Measurements from ENCODE around the gene PCDHB14.
A peak's percentile ranks its signal among the peaks of the same experiment; 100 is the strongest.
"Not testable (repeated sequence)": the region's sequence is repeated elsewhere in the genome, so short reads cannot be mapped to it uniquely, and the experiment has no call there.

Gene PCDHB14

GRCh38 chr5:141236516-141237313 is 13.6 kb downstream of the PCDHB14 start:
- Histone ChIP-seq H3K4me3 (ENCODE audit: insufficient read depth, low read depth, low read length, poor library complexity, severe bottlenecking) (no peak overlapping the region), H3K27ac (ENCODE audit: insufficient read depth, low read length, poor library complexity, severe bottlenecking) (no peak overlapping the region), H3K36me3 (ENCODE audit: control insufficient read depth, insufficient read depth, low read length) (no peaks in the 10 kb centered on the region), H3K27me3 (replicated peaks; ENCODE audit: control insufficient read depth, insufficient read depth, low read length, poor library complexity, severe bottlenecking) (no peaks in the 10 kb centered on the region), H3K9me3 (ENCODE audit: control insufficient read depth, low read length) (peaks cover 24% of the 10 kb centered on the region), H3K4me1 (ENCODE audit: control insufficient read depth, insufficient read depth, low read length, poor library complexity, severe bottlenecking) (no peaks in the 10 kb centered on the region)
- DNase-seq: no peak

- Histone ChIP-seq H3K27ac (ENCODE audit: insufficient read depth, low read length, poor library complexity, severe bottlenecking) (no peak overlapping the region), H3K4me1 (ENCODE audit: control insufficient read depth, insufficient read depth, low read length, poor library complexity, severe bottlenecking) (no peaks in the 10 kb centered on the region), H3K9me3 (ENCODE audit: control insufficient read depth, low read length) (peaks cover 30% of the 10 kb centered on the region), H3K4me3 (ENCODE audit: insufficient read depth, low read depth, low read length, poor library complexity, severe bottlenecking) (no peak overlapping the region), H3K27me3 (replicated peaks; ENCODE audit: control insufficient read depth, insufficient read depth, low read length, poor library complexity, severe bottlenecking) (no peaks in the 10 kb centered on the region), H3K36me3 (ENCODE audit: control insufficient read depth, insufficient read depth, low read length) (no peaks in the 10 kb centered on the region)
- no peak for DNase-seq
Observed at GRCh38 chr5:141241496-141241895, 18.4 kb downstream of the PCDHB14 start.

GRCh38 chr5:141245250-141245717 is 22.1 kb downstream of the PCDHB14 start, which contains the start of gene PCDHB15:
TSS of gene PCDHB15 (plus strand) at chr5:141245395. CDS start at chr5:141245579, 184 bp downstream.
- Histone ChIP-seq H3K4me3 (ENCODE audit: insufficient read depth, low read depth, low read length, poor library complexity, severe bottlenecking) (peak within 1 kb of the TSS; percentile 13), H3K27me3 (replicated peaks; ENCODE audit: control insufficient read depth, insufficient read depth, low read length, poor library complexity, severe bottlenecking) (no peaks in the 10 kb centered on the region), H3K4me1 (ENCODE audit: control insufficient read depth, insufficient read depth, low read length, poor library complexity, severe bottlenecking) (no peaks in the 10 kb centered on the region), H3K9me3 (ENCODE audit: control insufficient read depth, low read length) (peaks cover 30% of the 10 kb centered on the region), H3K36me3 (ENCODE audit: control insufficient read depth, insufficient read depth, low read length) (no peaks in the 10 kb centered on the region), H3K27ac (ENCODE audit: insufficient read depth, low read length, poor library complexity, severe bottlenecking) (no peak within 1 kb of the TSS)
- peak in 1 of 3 donors; percentile 12 for DNase-seq

DNA sequence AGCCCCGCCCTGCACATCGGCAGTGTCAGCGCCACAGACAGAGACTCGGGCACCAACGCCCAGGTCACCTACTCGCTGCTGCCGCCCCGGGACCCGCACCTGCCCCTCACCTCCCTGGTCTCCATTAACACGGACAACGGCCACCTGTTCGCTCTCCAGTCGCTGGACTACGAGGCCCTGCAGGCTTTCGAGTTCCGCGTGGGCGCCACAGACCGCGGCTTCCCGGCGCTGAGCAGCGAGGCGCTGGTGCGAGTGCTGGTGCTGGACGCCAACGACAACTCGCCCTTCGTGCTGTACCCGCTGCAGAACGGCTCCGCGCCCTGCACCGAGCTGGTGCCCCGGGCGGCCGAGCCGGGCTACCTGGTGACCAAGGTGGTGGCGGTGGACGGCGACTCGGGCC is 23.8 kb downstream of the PCDHB14 start:
- not testable (repeated sequence) for H3K27ac ChIP-seq (ENCODE audit: insufficient read depth, low read length, poor library complexity, severe bottlenecking); H3K27me3 ChIP-seq (replicated peaks; ENCODE audit: control insufficient read depth, insufficient read depth, low read length, poor library complexity, severe bottlenecking); H3K4me3 ChIP-seq (ENCODE audit: insufficient read depth, low read depth, low read length, poor library complexity, severe bottlenecking); H3K36me3 ChIP-seq (ENCODE audit: control insufficient read depth, insufficient read depth, low read length); DNase-seq; H3K4me1 ChIP-seq (ENCODE audit: control insufficient read depth, insufficient read depth, low read length, poor library complexity, severe bottlenecking)
- peaks cover 37% of the 10 kb centered on the region for H3K9me3 ChIP-seq (ENCODE audit: control insufficient read depth, low read length)

GRCh38 chr5:141247434-141247833 is 24.3 kb downstream of the PCDHB14 start:
- not testable (repeated sequence) for H3K4me3 ChIP-seq (ENCODE audit: insufficient read depth, low read depth, low read length, poor library complexity, severe bottlenecking); DNase-seq; H3K4me1 ChIP-seq (ENCODE audit: control insufficient read depth, insufficient read depth, low read length, poor library complexity, severe bottlenecking); H3K27me3 ChIP-seq (replicated peaks; ENCODE audit: control insufficient read depth, insufficient read depth, low read length, poor library complexity, severe bottlenecking); H3K27ac ChIP-seq (ENCODE audit: insufficient read depth, low read length, poor library complexity, severe bottlenecking); H3K36me3 ChIP-seq (ENCODE audit: control insufficient read depth, insufficient read depth, low read length)
- peaks cover 40% of the 10 kb centered on the region for H3K9me3 ChIP-seq (ENCODE audit: control insufficient read depth, low read length)

DNA sequence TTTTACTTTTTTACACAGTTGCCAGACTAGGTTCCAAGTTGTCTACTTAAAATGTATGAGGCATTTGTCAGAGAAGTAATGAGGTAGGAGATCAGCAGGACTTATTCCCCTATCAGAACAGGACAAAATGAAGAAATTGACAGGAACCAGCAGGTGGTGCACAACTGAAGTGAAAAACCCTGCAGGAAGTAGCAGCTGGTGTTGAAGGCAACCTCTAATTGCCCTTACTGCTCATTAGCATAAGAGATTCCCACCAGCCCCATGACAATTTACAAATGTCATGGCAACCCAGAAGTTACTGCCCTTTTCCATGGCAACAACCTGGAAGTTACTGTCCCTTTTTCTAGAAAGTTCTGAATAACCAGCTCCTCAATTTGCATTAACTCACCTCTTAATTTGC is 27.4 kb downstream of the PCDHB14 start:
- Histone ChIP-seq H3K9me3 (ENCODE audit: control insufficient read depth, low read length) (peaks cover 51% of the 10 kb centered on the region), H3K27ac (ENCODE audit: insufficient read depth, low read length, poor library complexity, severe bottlenecking) (no peak overlapping the region), H3K4me3 (ENCODE audit: insufficient read depth, low read depth, low read length, poor library complexity, severe bottlenecking) (no peak overlapping the region), H3K27me3 (replicated peaks; ENCODE audit: control insufficient read depth, insufficient read depth, low read length, poor library complexity, severe bottlenecking) (no peaks in the 10 kb centered on the region), H3K36me3 (ENCODE audit: control insufficient read depth, insufficient read depth, low read length) (no peaks in the 10 kb centered on the region), H3K4me1 (ENCODE audit: control insufficient read depth, insufficient read depth, low read length, poor library complexity, severe bottlenecking) (no peaks in the 10 kb centered on the region)
- DNase-seq: no peak

DNA sequence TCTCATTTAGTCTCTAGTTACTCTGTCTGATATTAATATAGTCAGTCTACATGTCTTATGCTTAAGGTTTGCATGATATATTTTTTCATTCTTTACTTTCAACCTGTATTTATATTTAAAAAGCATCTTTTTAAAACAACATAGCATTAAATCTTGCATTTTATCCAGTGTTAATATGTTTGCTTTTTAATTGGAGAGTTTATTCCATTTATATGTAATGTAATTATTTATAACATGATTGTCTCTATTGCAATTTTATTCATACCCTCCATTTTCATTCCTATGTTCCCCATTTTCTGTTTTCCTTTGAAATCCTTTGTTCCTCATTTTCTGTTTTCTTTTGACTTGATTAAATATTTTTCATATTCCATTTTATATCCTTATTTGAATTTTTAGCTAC is 35.3 kb downstream of the PCDHB14 start:
- peaks cover 55% of the 10 kb centered on the region for H3K9me3 ChIP-seq (ENCODE audit: control insufficient read depth, low read length)
- H3K4me3 ChIP-seq (ENCODE audit: insufficient read depth, low read depth, low read length, poor library complexity, severe bottlenecking): no peak overlapping the region
- H3K36me3 ChIP-seq (ENCODE audit: control insufficient read depth, insufficient read depth, low read length): no peaks in the 10 kb centered on the region
- no peak overlapping the region for H3K27ac ChIP-seq (ENCODE audit: insufficient read depth, low read length, poor library complexity, severe bottlenecking)
- H3K27me3 ChIP-seq (replicated peaks; ENCODE audit: control insufficient read depth, insufficient read depth, low read length, poor library complexity, severe bottlenecking): no peaks in the 10 kb centered on the region
- H3K4me1 ChIP-seq (ENCODE audit: control insufficient read depth, insufficient read depth, low read length, poor library complexity, severe bottlenecking): no peaks in the 10 kb centered on the region
- no peak for DNase-seq

GRCh38 chr5:141258948-141259347 is 35.8 kb downstream of the PCDHB14 start:
- peaks cover 55% of the 10 kb centered on the region for H3K9me3 ChIP-seq (ENCODE audit: control insufficient read depth, low read length)
- DNase-seq: no peak

GRCh38 chr5:141260458-141261237 is 37.5 kb downstream of the PCDHB14 start:
- peaks cover 54% of the 10 kb centered on the region for H3K9me3 ChIP-seq (ENCODE audit: control insufficient read depth, low read length)
- H3K27me3 ChIP-seq (replicated peaks; ENCODE audit: control insufficient read depth, insufficient read depth, low read length, poor library complexity, severe bottlenecking): no peaks in the 10 kb centered on the region
- no peak overlapping the region for H3K4me3 ChIP-seq (ENCODE audit: insufficient read depth, low read depth, low read length, poor library complexity, severe bottlenecking)
- no peaks in the 10 kb centered on the region for H3K4me1 ChIP-seq (ENCODE audit: control insufficient read depth, insufficient read depth, low read length, poor library complexity, severe bottlenecking)
- H3K27ac ChIP-seq (ENCODE audit: insufficient read depth, low read length, poor library complexity, severe bottlenecking): no peak overlapping the region
- H3K36me3 ChIP-seq (ENCODE audit: control insufficient read depth, insufficient read depth, low read length): no peaks in the 10 kb centered on the region
- no peak for DNase-seq

More at GRCh38 chr5:141258948-141259347, 35.8 kb downstream of the PCDHB14 start:
- H3K4me1 ChIP-seq (ENCODE audit: control insufficient read depth, insufficient read depth, low read length, poor library complexity, severe bottlenecking): no peaks in the 10 kb centered on the region
- no peak overlapping the region for H3K27ac ChIP-seq (ENCODE audit: insufficient read depth, low read length, poor library complexity, severe bottlenecking)
- no peak overlapping the region for H3K4me3 ChIP-seq (ENCODE audit: insufficient read depth, low read depth, low read length, poor library complexity, severe bottlenecking)
- H3K27me3 ChIP-seq (replicated peaks; ENCODE audit: control insufficient read depth, insufficient read depth, low read length, poor library complexity, severe bottlenecking): no peaks in the 10 kb centered on the region
- H3K36me3 ChIP-seq (ENCODE audit: control insufficient read depth, insufficient read depth, low read length): no peaks in the 10 kb centered on the region

DNA sequence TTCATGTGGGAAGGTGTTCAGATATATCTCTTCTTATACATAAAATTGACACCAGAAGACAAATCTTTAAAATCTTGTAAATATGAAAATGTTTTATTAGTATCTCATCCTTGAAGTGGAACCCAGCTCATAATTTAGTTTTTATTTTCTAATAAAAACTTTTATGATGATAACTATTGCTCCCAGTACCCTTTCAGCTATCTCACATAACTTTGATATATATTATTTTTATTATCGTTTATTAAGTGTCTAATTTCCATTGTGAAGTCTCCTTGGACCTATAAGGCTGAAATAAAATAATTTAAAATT is 38.0 kb downstream of the PCDHB14 start:
- no peak overlapping the region for H3K27ac ChIP-seq (ENCODE audit: insufficient read depth, low read length, poor library complexity, severe bottlenecking)
- no peaks in the 10 kb centered on the region for H3K27me3 ChIP-seq (replicated peaks; ENCODE audit: control insufficient read depth, insufficient read depth, low read length, poor library complexity, severe bottlenecking)
- no peaks in the 10 kb centered on the region for H3K36me3 ChIP-seq (ENCODE audit: control insufficient read depth, insufficient read depth, low read length)
- H3K4me1 ChIP-seq (ENCODE audit: control insufficient read depth, insufficient read depth, low read length, poor library complexity, severe bottlenecking): no peaks in the 10 kb centered on the region
- no peak for DNase-seq
- H3K4me3 ChIP-seq (ENCODE audit: insufficient read depth, low read depth, low read length, poor library complexity, severe bottlenecking): no peak overlapping the region
- H3K9me3 ChIP-seq (ENCODE audit: control insufficient read depth, low read length): peaks cover 53% of the 10 kb centered on the region

All from effector memory CD4-positive, alpha-beta T cell (primary cell).